Endothelial cell of umbilical vein (primary cell): ENCODE measurements around the gene RNU6-9. TPM values are rescaled to one million over a fixed set of nuclear protein-coding genes. Genes with fewer than 3 reads are reported as not detected.

Experiments used
- BruUV-seq: library from RNA; stranded (reverse); fragments of 400-500 nt; replicated peaks from 2 replicates; lab custom pipeline; 2021; lab: Mats Ljungman, UMichigan
- CTCF ChIA-PET: fragments of 300-600, 350-600 bp; sonication (Branson Sonifier 250); formaldehyde crosslinking; loops from one replicate; lab custom pipeline; 2021; ENCODE audit warnings: antibody characterized with exemption, inconsistent platforms; lab: Charles Lee
- POLR2A ChIA-PET: fragments of 300-600, 350-600 bp; sonication (Branson Sonifier 250); formaldehyde crosslinking; loops from one replicate; lab custom pipeline; 2021; ENCODE audit warnings: antibody characterized with exemption, inconsistent platforms; lab: Charles Lee
- DNase-seq: peaks from one replicate; pipeline ENCODE4 v3.0.0-alpha.2; 2011; ENCODE audit warnings: low read depth, low spot score
- FAIRE-seq: peaks from 2 replicates; lab custom pipeline; 2011; peaks lifted over from hg19 to GRCh38; lab: Jason Lieb, UNC
- H2AFZ ChIP-seq: 2 replicates; pipeline ENCODE4 v1.6.0; 2012; ENCODE audit warnings: low read depth, low read length, control low read depth, inconsistent platforms
- H3K27ac ChIP-seq: 2 replicates; pipeline ENCODE4 v1.5.1; 2011; ENCODE audit warnings: low read depth, mild to moderate bottlenecking, control low read depth, low read length, moderate library complexity; ENCODE audit not compliant: insufficient read depth
- H3K27me3 ChIP-seq, 2 experiments: 2 replicates each; pipeline versions ENCODE4 v1.6.0 to v1.6.1; 2011; ENCODE audit warnings: low read length in 2 of 2, mixed read lengths in 1 of 2; ENCODE audit not compliant: control insufficient read depth in 2 of 2, insufficient read depth in 2 of 2
- H3K36me3 ChIP-seq, 2 experiments: 2 replicates in 1 of 2; 3 replicates in 1 of 2; pipeline ENCODE4 v1.5.1; 2011; ENCODE audit warnings: low read length in 2 of 2, mild to moderate bottlenecking in 1 of 2, moderate library complexity in 1 of 2; ENCODE audit not compliant: control insufficient read depth in 2 of 2, insufficient read depth in 2 of 2; ENCODE audit errors: extremely low read depth in 1 of 2
- H3K4me1 ChIP-seq: 3 replicates; pipeline ENCODE4 v1.5.1; 2011; ENCODE audit warnings: mild to moderate bottlenecking, low read length; ENCODE audit not compliant: control insufficient read depth, insufficient read depth; ENCODE audit errors: extremely low read depth
- H3K4me2 ChIP-seq: 2 replicates; pipeline ENCODE4 v1.6.1; 2011; ENCODE audit warnings: low read length, control low read depth, mixed read lengths; ENCODE audit not compliant: insufficient read depth
- H3K4me3 ChIP-seq, 3 experiments: fragments of 200-600 bp in 1 of 3; sonication (generic), shearing (Covaris generic) in 1 of 3; replicated peaks in 1 of 3; 2 replicates each; pipeline ENCODE4 v1.5.1; 2011 to 2016; ENCODE audit warnings: control low read depth in 3 of 3, low read length in 3 of 3, mild to moderate bottlenecking in 2 of 3, inconsistent platforms in 1 of 3, low read depth in 1 of 3, moderate library complexity in 1 of 3; ENCODE audit not compliant: insufficient read depth in 1 of 3
- H3K79me2 ChIP-seq: 2 replicates; pipeline ENCODE4 v1.6.0; 2012; ENCODE audit warnings: low read length, inconsistent platforms; ENCODE audit not compliant: control insufficient read depth, insufficient read depth
- H3K9ac ChIP-seq: replicated peaks from 2 replicates; pipeline ENCODE3; 2011; ENCODE audit warnings: low read length, control low read depth; ENCODE audit not compliant: insufficient read depth; ENCODE audit errors: extremely low read depth
- H3K9me1 ChIP-seq: replicated peaks from 3 replicates; pipeline ENCODE4 v1.6.0; 2011; ENCODE audit warnings: mild to moderate bottlenecking, low read length; ENCODE audit not compliant: control insufficient read depth, insufficient read depth; ENCODE audit errors: extremely low read depth
- H3K9me3 ChIP-seq: replicated peaks from 2 replicates; pipeline ENCODE4 v1.5.1; 2012; ENCODE audit warnings: low read length, inconsistent platforms; ENCODE audit not compliant: control insufficient read depth, insufficient read depth
- H4K20me1 ChIP-seq: replicated peaks from 2 replicates; pipeline ENCODE3; 2011; ENCODE audit warnings: mild to moderate bottlenecking, low read length; ENCODE audit not compliant: control insufficient read depth, insufficient read depth; ENCODE audit errors: extremely low read depth
- CTCF ChIP-seq, 2 donors: IDR thresholded peaks; 1 replicate in 1 of 2; 2 replicates in 1 of 2; pipeline ENCODE4 v1.5.1; 2011; ENCODE audit warnings: low read length in 2 of 2, mild to moderate bottlenecking in 2 of 2, moderate library complexity in 2 of 2, control low read depth in 1 of 2, inconsistent platforms in 1 of 2, low read depth in 1 of 2; ENCODE audit not compliant: insufficient read depth in 1 of 2; ENCODE audit errors: extremely low read depth in 1 of 2
- EZH2 ChIP-seq: IDR thresholded peaks from 2 replicates; pipeline ENCODE4 v1.6.1; 2012; ENCODE audit warnings: borderline replicate concordance, low read depth, mild to moderate bottlenecking, moderate library complexity, low read length, inconsistent platforms; ENCODE audit not compliant: severe bottlenecking
- FOS ChIP-seq: IDR thresholded peaks from 2 replicates; pipeline ENCODE4 v1.6.1; 2011; ENCODE audit warnings: mild to moderate bottlenecking, low read length, moderate library complexity, borderline replicate concordance; ENCODE audit not compliant: insufficient read depth
- GATA2 ChIP-seq: IDR thresholded peaks from 2 replicates; pipeline ENCODE4 v1.7.0; 2011; ENCODE audit warnings: low read depth, mild to moderate bottlenecking, moderate library complexity, mixed read lengths, low read length; ENCODE audit not compliant: insufficient read length, insufficient read depth
- JUN ChIP-seq: IDR thresholded peaks from 2 replicates; pipeline ENCODE4 v1.6.1; 2011; ENCODE audit warnings: borderline replicate concordance, low read depth; ENCODE audit not compliant: insufficient read length, insufficient read depth
- MAX ChIP-seq: IDR thresholded peaks from 2 replicates; pipeline ENCODE4 v1.6.1; 2011; ENCODE audit not compliant: insufficient read depth, insufficient read length
- MYC ChIP-seq: IDR thresholded peaks from one replicate; pipeline ENCODE4 v1.6.1; 2011; ENCODE audit warnings: mild to moderate bottlenecking, low read depth, low read length
- POLR2A ChIP-seq: IDR thresholded peaks from 2 replicates; pipeline ENCODE4 v1.6.1; 2012; ENCODE audit warnings: low read depth, mild to moderate bottlenecking, control low read depth, low read length
- POLR2AphosphoS5 ChIP-seq: IDR thresholded peaks from 2 replicates; pipeline ENCODE4 v1.6.1; 2012; ENCODE audit warnings: low read depth, mild to moderate bottlenecking, control low read depth, low read length, moderate library complexity; ENCODE audit not compliant: insufficient read depth
- dilution Hi-C: fragments of 300-500 bp; cut with MboI; formaldehyde crosslinking; loops from one replicate; pipeline ENCODE4 v1.15.0; 2019; ENCODE audit warnings: low sequenced_read_pairs; ENCODE audit not compliant: extremely low pct_ligation_motif_present
- intact Hi-C: fragments of 100-400 bp; cut with micrococcal nuclease; formaldehyde crosslinking; loops from one replicate; pipeline ENCODE4 v1.10.0; 2022
- polyA plus RNA-seq, 4 experiments: library from polyadenylated mRNA; depleted of rRNA in 3 of 4; stranded (reverse) in 3 of 4; unstranded in 1 of 4; fragments of >200 nt; gene quantifications; 2 replicates each; pipeline versions ENCODE4 v1.2.1 to v1.2.3, GENCODE V29; 2011 to 2012; ENCODE audit warnings: missing spikeins in 1 of 4
- total RNA-seq: library from RNA; stranded (reverse); gene quantifications from 2 replicates; pipeline ENCODE4 v1.2.3, GENCODE V29; 2021

The RNU6-9 gene
- total and polyA plus RNA-seq, 2 donors (not counting 3 experiments of a cell fraction or from before 2014, with no cell fraction given) = not detected

GRCh38 chr19:913080-913748 is 19.9 kb downstream of the RNU6-9 start, which contains the start of gene R3HDM4:
R3HDM4 (minus strand) TSS chr19:913219; CDS start chr19:913157, 62 bp downstream.
- Histone ChIP-seq H3K9ac (peak within 1 kb of the TSS; percentile 66), H3K4me3 (peak within 1 kb of the TSS; percentile 59 to 98 (median 91)), H3K36me3 (no peaks in the 10 kb centered on the region), H3K4me2 (peak within 1 kb of the TSS; percentile 73), H3K9me3 (no peaks in the 10 kb centered on the region), H3K79me2 (peaks cover 9% of the 10 kb centered on the region), H4K20me1 (no peaks in the 10 kb centered on the region), H3K27ac (peak within 1 kb of the TSS; percentile 40), H3K4me1 (peaks cover 10% of the 10 kb centered on the region), H2AFZ (peak within 1 kb of the TSS; percentile 72), H3K9me1 (no peaks in the 10 kb centered on the region), H3K27me3 (peaks cover 9 to 13% of the 10 kb centered on the region in 2 experiments)
- intact Hi-C loops (loop anchor here (2.0 kb wide), 2 partner anchors 20 to 142 kb away; partner anchors contain the start of genes MED16 and RNU6-9), dilution Hi-C loops (no loop called here)
- FAIRE-seq (peak; percentile 72), DNase-seq (peak; percentile 38)
- CTCF ChIA-PET = no interaction called here
- peak; percentile 47 for TF ChIP-seq POLR2AphosphoS5
- TF ChIP-seq POLR2A = peak; percentile 47
- no peak for TF ChIP-seq EZH2
- POLR2A ChIA-PET = no interaction called here
- no TSS peak for BruUV-seq

GRCh38 chr19:916645-917322 is 23.5 kb downstream of the RNU6-9 start:
- no peak overlapping the region for H3K4me3 ChIP-seq
- CTCF ChIA-PET = interaction anchor here (0.9 kb wide), 1 partner anchor 53 kb away, joined by 3 read pairs; no protein-coding TSS in a partner anchor
- DNase-seq = no peak
- POLR2A ChIA-PET = no interaction called here
- intact Hi-C loops = no loop called here
- H3K27me3 ChIP-seq = peaks cover 28 to 35% of the 10 kb centered on the region in 2 experiments
- H3K9ac ChIP-seq = no peak overlapping the region
- H4K20me1 ChIP-seq = no peaks in the 10 kb centered on the region
- no peak overlapping the region for H3K27ac ChIP-seq
- TF ChIP-seq MAX (no peak), POLR2AphosphoS5 (no peak), CTCF (IDR thresholded peaks at IDR 0.05; ENCODE audit: extremely low read depth in 1 of 2, insufficient read depth in 1 of 2, low read depth in 1 of 2, low read length in 2 of 2) (no peak), MYC (no peak), GATA2 (no peak), EZH2 (no peak), JUN (no peak), POLR2A (no peak), FOS (no peak)
- H3K9me1 ChIP-seq = no peaks in the 10 kb centered on the region
- no peaks in the 10 kb centered on the region for H3K36me3 ChIP-seq
- no peak overlapping the region for H3K4me2 ChIP-seq
- H3K4me1 ChIP-seq = peaks cover 4% of the 10 kb centered on the region
- no peaks in the 10 kb centered on the region for H3K79me2 ChIP-seq
- H2AFZ ChIP-seq = no peak overlapping the region
- dilution Hi-C loops = no loop called here
- FAIRE-seq = no peak
- BruUV-seq = no TSS peak
- no peaks in the 10 kb centered on the region for H3K9me3 ChIP-seq
